Measurements from ENCODE around the gene RECK. TPM values are rescaled to one million over a fixed set of nuclear protein-coding genes. Genes with fewer than 3 reads are reported as not detected.
"Not testable (repeated sequence)": the region's sequence is repeated elsewhere in the genome, so short reads cannot be mapped to it uniquely, and the experiment has no call there.

RECK gene
- total RNA-seq: 22.0 and 37.5 TPM in 2 replicates

DNA sequence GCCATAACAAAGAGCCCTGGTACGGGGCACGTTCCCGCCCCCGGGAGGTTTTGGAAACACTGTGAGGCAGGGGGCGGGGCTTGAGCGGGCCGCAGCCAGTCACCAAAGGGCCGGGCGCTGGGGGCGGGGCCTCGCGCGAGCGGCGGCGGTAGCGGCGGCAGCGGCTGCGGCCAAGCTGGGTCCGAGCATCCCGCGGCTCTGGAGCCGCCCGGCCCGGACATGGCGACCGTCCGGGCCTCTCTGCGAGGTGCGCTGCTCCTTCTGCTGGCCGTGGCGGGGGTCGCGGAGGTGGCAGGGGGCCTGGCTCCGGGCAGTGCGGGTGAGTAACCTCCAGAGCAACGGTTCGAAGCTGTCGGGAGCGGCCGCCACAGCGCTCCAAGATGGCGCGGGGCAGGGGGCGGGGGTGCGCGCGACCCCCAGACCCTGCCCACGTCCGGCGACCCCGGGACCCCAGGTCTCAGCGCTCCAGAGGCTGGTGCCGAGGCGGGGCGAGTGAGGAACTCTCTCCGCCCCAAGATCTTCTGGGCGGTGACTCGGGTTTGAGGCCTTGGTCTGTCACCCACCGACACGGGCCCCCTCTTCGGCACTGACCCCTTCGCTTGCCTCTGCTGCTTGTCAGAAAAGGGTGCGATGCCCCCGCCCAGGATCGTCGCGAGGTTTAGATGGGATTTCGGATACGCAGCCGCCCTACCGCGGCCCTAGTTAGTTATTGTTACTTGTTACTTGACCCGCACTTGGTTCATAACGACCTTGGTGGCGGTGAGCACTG is at the start of gene RECK:
TSS of gene RECK (plus strand) at position 134 of the 769 bp plus-strand sequence. CDS start at position 220, 86 bp downstream.
- DNase-seq: peak; percentile 77

DNA sequence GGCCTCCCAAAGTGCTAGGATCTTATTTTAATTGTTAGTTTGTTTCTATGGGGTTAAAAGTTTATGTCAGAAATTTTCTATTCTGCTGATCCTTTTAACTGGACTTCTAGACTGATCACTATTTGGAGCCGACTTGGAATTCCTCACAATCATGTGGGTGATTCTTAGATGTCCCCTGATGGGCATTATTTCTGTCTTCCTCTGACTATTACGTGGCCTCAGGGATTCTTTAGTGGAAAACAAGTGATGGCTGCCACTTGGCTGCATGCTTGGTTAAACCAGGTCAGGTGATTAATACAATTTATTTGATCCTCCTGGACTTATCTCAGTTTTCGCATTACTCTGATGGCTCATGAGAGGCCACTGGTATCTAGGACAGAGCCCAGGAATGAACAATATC is 46.6 kb upstream of the RECK start:
- no peak for DNase-seq

- DNase-seq: not testable (repeated sequence)
Measured at GRCh38 chr9:35993136-35993535, 43.6 kb upstream of the RECK start.

- no peak for DNase-seq
Measured at GRCh38 chr9:35993976-35994720, 42.6 kb upstream of the RECK start.

- no peak for DNase-seq
Measured at GRCh38 chr9:35994959-35995358, 41.8 kb upstream of the RECK start.

DNA sequence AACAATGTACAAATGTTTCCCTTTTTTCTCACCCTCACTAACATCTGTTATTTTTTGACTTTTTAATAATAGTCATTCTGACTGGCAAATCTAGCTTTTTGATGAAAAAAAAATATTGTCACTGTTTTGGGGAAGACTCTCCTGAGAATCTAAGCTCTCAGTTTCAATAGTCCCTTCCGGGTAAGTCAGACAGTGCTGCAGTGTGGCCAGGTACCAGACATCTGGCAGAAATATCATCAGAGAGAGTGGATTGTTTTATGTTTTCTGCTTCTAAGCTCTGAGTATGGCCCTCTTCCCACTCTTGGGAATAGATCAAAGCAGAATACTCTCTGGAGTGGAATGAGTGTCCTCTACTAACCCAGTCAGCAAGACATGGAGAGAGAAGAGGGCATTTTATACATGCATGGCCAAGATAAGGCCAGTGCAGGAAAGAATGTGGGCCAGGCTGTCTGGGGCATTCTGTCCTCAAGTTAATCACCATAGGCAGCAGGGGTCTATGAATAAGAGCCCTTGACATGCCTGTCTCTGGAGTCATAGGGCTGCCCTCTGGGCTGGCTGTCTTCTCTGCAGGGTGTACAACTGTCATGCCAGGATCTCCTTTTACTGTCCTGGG is 40.2 kb upstream of the RECK start:
- no peak for DNase-seq

DNA sequence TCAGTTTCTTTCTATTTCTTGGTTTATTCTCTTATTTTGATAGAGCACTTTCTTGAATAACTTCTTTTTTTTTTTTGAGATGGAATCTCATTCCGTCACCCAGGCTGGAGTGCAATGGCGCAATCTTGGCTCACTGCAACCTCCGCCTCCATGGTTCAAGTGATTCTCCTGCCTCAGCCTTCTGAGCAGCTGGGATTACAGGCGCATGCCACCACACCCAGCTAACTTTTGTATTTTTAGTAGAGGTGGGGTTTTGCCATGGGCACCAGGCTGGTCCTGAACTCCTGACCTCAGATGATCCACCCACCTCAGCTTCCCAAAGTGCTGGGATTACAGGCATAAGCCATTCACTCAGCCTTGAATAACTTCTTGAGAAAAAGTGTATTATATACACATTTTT is 39.7 kb upstream of the RECK start:
- DNase-seq: not testable (repeated sequence)

DNA sequence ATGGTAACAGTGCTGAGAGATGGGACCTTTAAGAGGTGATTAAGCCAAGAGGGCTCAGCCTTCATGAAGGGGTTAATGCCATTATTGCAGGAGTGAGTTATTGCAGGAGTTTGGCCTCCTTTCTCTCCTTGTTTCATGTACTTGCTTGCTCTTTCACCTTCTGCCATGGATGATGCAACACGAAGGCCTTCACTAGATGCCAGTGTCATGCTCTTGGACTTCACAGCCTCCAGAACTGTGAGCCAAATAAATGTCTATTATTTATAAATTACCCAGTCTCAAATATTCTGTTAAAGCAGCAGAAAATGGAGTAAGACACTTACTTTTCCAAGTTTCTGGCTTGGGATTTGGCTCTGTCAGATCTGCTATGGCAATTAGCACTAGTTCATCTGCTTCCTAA is 38.4 kb upstream of the RECK start:
- DNase-seq: no peak

- no peak for DNase-seq
Measured at GRCh38 chr9:36005891-36006290, 30.8 kb upstream of the RECK start.

DNA sequence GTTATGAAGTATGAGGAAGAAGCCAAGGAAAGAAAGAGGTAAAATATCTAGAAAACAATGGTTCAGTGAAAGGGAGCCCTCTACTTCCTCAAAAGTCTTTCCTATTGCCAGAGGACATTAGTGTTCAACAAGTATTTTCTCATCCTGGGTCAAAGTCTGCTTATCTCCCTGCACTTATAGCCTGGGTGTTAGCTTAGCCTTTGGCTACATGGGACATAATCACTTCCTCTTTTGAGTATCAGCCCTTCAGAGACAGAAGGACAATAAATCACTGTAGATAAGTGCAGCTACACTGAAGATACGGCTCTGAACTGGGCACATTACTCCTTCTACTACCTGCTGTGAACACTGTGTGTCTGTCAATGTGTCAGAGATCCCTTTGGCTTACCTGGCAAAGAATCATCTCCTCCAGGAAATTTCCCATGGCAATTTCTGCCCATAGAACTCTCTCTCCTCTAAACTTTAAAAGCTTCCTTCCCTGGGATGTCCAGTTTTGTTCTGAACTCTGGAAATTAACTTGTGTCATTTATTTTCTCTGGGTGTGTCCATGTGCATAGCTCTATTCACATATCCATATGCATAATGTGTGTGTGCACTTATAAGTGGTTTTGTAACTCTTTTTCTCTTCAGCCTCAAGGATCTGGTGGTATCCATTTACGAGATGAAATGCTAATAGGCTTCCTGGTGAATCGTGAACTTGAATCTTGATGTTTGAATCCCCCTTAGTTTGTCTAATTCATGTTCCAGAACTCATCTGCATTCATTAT is 30.0 kb upstream of the RECK start:
- DNase-seq: no peak

DNA sequence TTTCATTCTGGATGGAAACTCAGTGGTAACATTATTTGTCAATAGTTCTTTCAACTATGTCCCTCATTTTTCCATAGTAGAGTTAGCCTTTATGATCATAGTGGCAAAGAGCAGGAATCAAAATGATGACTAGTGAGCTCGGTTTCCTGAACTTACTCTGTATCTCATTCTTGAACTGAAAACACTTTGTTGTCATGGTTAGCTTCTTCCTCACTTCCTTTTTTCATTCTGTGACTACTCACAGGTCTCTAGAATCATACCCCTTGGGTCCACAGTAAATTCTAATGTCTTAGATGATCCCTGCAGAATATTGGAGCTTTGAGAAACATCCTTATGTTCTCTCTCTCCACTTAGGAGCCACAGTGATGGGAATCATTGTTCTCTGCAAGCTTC is 29.4 kb upstream of the RECK start:
- no peak for DNase-seq

DNA sequence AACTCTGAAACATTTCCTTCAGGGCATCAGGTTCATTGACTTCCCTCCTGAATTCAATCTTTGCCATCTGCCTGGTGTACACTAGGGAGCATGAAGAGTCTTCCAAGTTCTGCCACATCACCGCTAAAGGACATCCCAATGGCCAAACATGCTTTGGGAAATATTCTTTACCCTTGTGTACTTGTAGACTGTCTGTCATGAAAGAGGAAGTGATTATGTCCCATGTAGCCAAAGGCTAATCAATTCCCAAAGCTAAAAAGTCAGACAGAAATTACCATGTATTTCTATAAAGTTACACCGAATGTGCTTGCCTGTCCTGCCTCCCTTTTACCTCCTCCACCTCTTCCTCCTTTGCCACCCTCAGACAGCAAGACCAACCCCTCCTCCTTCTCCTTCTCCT is 28.9 kb upstream of the RECK start:
- DNase-seq: no peak

- peak; percentile 71 for DNase-seq
Measured at GRCh38 chr9:36008774-36009300, 27.9 kb upstream of the RECK start.

DNA sequence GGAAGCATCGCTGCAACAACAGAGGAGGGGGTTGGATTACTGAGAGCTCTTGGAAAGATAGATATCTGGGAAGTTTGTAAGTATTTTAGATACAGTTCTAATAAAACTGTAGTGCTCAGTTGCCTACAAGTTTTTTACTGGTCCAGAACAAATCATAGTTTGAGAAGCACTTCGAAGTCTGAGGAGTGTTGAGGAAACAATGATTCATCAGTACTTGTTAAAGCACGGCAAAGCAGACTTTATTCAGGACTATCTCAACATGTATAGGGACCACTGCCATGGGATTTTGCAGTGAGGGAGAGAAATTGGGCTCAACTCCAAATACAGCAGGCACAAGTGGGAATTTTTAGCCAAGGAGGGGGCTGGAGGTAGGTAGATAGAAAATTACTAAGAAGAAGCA is 25.3 kb upstream of the RECK start:
- DNase-seq: peak; percentile 26

DNA sequence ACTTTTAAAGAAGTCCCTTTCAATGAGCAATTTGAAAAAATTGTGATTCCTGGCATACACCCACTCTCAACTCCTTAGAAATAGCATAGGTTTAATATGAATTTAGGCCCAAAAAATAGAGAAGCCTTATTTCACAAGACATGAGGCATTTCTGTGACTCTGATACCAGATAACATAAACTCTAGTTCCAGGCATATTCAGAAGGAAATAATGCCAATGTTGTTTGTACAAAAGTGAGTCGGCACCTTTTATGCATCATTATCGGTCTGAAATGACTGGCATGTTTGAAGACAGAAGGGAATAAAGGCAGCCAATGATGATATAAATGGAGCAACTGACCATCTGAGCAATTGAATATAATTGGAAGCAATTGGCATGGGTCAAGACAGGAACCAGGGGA is 19.4 kb upstream of the RECK start:
- DNase-seq: no peak

DNA sequence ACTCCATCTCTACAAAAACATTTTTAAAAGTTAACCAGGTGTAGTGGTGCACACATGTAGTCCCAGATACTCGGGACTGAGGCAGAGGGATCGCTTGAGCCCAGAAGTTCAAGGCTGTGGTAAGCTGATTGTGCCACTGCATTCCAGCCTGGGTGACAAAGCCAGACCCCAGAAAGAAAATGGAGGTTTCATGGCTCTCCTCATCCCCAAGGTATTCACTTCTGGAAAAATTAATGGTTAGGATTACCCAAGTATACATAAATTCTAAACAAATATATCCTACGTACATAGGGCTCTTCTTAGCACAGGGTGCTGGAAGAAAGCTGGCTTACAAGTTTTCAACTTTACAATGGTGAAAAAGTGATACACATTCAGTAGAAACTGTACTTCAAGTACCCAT is 18.6 kb upstream of the RECK start:
- DNase-seq: no peak

- no peak for DNase-seq
Measured at GRCh38 chr9:36018891-36019720, 17.6 kb upstream of the RECK start.

DNA sequence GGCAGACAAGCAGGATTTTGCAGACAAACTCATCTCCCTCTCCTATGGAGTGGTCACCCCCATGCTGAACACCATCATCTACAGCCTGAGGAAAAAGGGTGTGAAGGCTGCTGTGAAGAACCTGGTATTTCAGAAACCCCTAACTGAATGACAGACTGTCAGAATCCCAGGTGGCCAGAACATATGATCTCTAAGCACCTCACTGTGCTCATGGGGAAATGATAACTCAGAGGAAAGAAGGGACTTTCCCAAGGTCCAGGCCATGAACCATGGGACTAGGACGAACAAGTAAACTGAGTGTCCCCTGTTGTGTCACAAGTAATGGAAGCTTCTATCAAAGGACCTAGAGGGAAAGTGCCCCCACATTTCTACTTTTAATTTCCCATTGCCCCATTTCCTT is 14.7 kb upstream of the RECK start:
- DNase-seq: no peak

- peak; percentile 88 for DNase-seq
Measured at GRCh38 chr9:36023260-36024048, 13.3 kb upstream of the RECK start.

GRCh38 chr9:36025746-36026145 is 11.0 kb upstream of the RECK start:
- DNase-seq: no peak

DNA sequence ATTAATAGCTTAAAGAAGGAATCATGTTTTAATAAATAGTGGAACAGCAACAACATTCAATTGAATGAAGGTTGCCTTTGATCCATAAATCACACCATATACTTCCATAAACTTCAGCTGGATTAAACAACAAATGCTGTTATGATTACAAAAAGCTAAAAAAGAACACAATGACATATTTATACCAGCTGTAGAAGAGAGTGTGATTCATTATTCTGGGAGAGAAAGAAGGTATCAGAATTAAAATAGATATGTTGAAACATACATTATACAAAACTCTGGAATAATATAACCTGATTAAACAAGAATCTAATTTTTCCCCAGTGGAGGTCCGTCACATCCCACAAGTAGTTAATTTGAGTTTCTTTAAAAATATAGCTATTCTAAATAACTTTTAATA is 7.5 kb upstream of the RECK start:
- DNase-seq: no peak

Data from dermis blood vessel endothelial cell (primary cell).